NB4 (cell line): Measurements from ENCODE around the gene CENPI.

Experiments used
- DNase-seq: peaks from one replicate; pipeline ENCODE4 v3.0.0; 2010; ENCODE audit warnings: low read depth
- H3K4me3 ChIP-seq: one replicate; pipeline ENCODE4 v1.5.1; 2011; ENCODE audit warnings: mild to moderate bottlenecking, low read depth, low read length, moderate library complexity
- CTCF ChIP-seq: IDR thresholded peaks from one replicate; pipeline ENCODE4 v1.5.1; 2012; ENCODE audit warnings: low read depth, low read length
- MYC ChIP-seq: IDR thresholded peaks from 2 replicates; pipeline ENCODE4 v1.6.1; 2011; ENCODE audit warnings: low read depth, low read length
- POLR2A ChIP-seq: IDR thresholded peaks from 2 replicates; pipeline ENCODE4 v1.6.1; 2011; ENCODE audit warnings: mild to moderate bottlenecking; ENCODE audit not compliant: insufficient read length; ENCODE audit errors: extremely low read depth
- TF ChIP-seq, protein P1 (sequence below): IDR thresholded peaks from 2 replicates; pipeline ENCODE4 v1.6.1; 2011; ENCODE audit warnings: low read depth, low read length

CENPI gene

DNA sequence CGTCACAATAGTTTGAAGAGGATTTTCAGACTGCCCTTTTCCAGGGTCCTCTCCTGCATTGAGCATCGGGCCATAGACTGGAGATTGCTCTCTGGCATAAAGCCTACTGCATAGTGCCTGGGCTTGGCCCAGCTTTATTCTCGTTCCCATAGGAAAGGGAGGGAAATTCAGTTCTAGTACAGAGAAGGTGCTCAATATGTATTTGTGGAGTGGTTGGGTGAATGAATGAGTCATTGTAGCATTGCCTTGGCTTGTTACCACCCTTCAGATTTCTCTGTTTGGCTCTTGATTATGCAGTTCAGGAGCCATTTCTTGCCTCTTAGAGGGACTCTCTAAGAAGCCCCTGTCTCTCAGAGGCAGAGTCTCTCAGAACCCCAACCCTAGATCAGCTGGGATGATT is 16.8 kb upstream of the CENPI start:
- no peak for DNase-seq
- H3K4me3 ChIP-seq = no peak overlapping the region
- TF ChIP-seq CTCF (no peak), POLR2A (no peak), MYC (no peak)
- TF ChIP-seq, protein P1, sequence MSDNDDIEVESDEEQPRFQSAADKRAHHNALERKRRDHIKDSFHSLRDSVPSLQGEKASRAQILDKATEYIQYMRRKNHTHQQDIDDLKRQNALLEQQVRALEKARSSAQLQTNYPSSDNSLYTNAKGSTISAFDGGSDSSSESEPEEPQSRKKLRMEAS = no peak

- TF ChIP-seq, protein P1 = no peak
- TF ChIP-seq MYC = no peak
- no peak for TF ChIP-seq POLR2A
- TF ChIP-seq CTCF = no peak
Measured at GRCh38 chrX:101091817-101092216, 6.2 kb upstream of the CENPI start.

GRCh38 chrX:101108284-101108683 is 10.3 kb downstream of the CENPI start:
- H3K4me3 ChIP-seq = no peak overlapping the region
- DNase-seq = no peak
- TF ChIP-seq MYC (no peak), CTCF (no peak), POLR2A (no peak)
- TF ChIP-seq, protein P1 = no peak

More at GRCh38 chrX:101091817-101092216, 6.2 kb upstream of the CENPI start:
- no peak overlapping the region for H3K4me3 ChIP-seq
- no peak for DNase-seq

DNA sequence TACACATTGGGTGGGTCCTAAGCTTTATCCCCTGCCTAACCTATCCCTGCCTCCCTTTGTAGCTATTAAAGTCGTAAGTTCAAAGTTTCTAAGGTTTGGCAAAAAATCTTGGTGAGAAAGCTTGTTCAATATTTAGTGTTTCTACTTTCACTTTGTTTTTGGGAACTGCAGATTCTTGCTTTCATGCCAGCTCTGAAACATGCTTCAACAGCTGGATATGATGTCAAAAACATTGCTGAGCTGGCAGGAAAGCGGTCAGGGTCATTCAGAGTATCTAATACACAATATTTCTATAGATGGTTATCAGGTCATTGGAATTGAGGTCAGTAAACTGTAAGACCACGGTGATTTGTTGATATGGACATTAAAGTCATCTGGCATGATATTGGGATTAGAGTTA is 19.7 kb downstream of the CENPI start:
- no peak overlapping the region for H3K4me3 ChIP-seq
- TF ChIP-seq MYC (no peak), POLR2A (no peak), CTCF (no peak)
- TF ChIP-seq, protein P1 = no peak
- DNase-seq = no peak

- no peak overlapping the region for H3K4me3 ChIP-seq
- DNase-seq = no peak
- TF ChIP-seq CTCF (no peak), POLR2A (no peak), MYC (no peak)
- TF ChIP-seq, protein P1 = no peak
Measured at GRCh38 chrX:101136235-101136634, 38.2 kb downstream of the CENPI start.
